C4-2B (cell line): ENCODE results near the gene SLC37A3.

Experiments
- CTCF ChIP-seq: fragments of 450-650 bp; conservative IDR thresholded peaks from 2 replicates; pipeline ENCODE4 v1.5.1; 2017; ENCODE audit warnings: mild to moderate bottlenecking
- ZFX ChIP-seq: fragments of 450-650 bp; IDR thresholded peaks from 2 replicates; pipeline ENCODE4 v1.6.1; 2017

GRCh38 chr7:140418653-140419052 is 20.3 kb upstream of the SLC37A3 start:
- TF ChIP-seq CTCF (no peak), ZFX (no peak)
